ENCODE data around the gene ACTR1A.

The ACTR1A gene

DNA sequence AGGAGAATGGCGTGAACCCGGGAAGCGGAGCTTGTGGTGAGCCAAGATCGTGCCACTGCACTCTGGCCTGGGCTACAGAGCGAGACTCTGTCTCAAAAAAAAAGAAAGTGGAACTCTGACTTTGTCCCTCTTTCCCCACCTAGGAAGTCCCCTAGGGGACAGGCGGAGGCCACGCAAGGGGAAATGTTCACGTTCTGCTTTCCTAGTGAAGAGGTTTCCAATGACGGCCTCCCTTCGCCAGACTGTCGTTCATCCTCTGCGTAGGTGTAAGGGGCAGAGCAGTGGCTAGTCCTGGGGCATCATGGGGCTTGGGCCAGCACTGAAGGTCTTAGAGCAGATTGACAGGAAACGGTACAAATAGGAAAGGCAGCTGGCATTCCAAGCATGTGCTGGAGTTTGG, 31.8 kb upstream of the ACTR1A start:
- Histone ChIP-seq H3F3A (ENCODE audit: insufficient read depth, low read length) (no peaks in the 10 kb centered on the region), H3K9me3 (replicated peaks; ENCODE audit: insufficient read depth, low read length) (no peaks in the 10 kb centered on the region), H3K4me3 (ENCODE audit: low read length) (no peak overlapping the region), H2AFZ (ENCODE audit: low read length) (no peak overlapping the region), H3K4me2 (ENCODE audit: low read depth, low read length) (no peak overlapping the region), H3K79me2 (ENCODE audit: low read length) (no peaks in the 10 kb centered on the region), H3K36me3 (replicated peaks; ENCODE audit: insufficient read depth, low read length) (no peaks in the 10 kb centered on the region), H4K20me1 (ENCODE audit: insufficient read depth, low read length) (no peaks in the 10 kb centered on the region), H3K27ac (ENCODE audit: low read length) (no peak overlapping the region), H3K9ac (ENCODE audit: low read length) (no peak overlapping the region), H3K27me3 (replicated peaks; ENCODE audit: insufficient read depth, low read length) (no peaks in the 10 kb centered on the region), H3K9me2 (replicated peaks; ENCODE audit: insufficient read depth, low read length) (no peaks in the 10 kb centered on the region), H3K4me1 (ENCODE audit: low read length) (no peaks in the 10 kb centered on the region)
- DNase-seq = no peak
- no peak for TF ChIP-seq EZH2phosphoT487 (IDR thresholded peaks at IDR 0.05; ENCODE audit: low read length)
- TF ChIP-seq EZH2 (optimal IDR thresholded peaks at IDR 0.05; ENCODE audit: low read depth, low read length) = no peak
- no peak for TF ChIP-seq CTCF (IDR thresholded peaks at IDR 0.05; ENCODE audit: low read length)

DNA sequence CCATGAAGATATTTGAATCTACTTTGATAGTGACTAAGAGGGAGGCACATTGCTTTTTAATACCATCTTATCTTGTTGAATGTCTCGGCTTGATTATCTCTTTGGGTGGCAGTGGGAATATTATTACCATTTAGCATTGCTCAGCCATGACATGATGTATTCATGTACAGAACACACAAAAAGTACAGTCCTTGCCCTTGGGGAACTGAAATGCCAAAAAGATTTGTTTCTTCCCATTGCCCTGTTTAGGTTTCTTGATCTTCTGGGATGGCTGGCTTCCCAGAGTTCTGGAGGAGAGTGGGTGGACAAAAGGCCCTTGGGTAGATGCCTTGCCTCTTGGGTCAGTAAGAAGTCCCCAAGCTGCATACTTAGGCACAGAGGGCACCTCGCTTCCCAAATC, 25.0 kb upstream of the ACTR1A start:
- Histone ChIP-seq H3K36me3 (replicated peaks; ENCODE audit: insufficient read depth, low read length) (no peaks in the 10 kb centered on the region), H3K27ac (ENCODE audit: low read length) (no peak overlapping the region), H3K9me3 (replicated peaks; ENCODE audit: insufficient read depth, low read length) (no peaks in the 10 kb centered on the region), H3K4me2 (ENCODE audit: low read depth, low read length) (no peak overlapping the region), H3K9ac (ENCODE audit: low read length) (no peak overlapping the region), H3K79me2 (ENCODE audit: low read length) (no peaks in the 10 kb centered on the region), H3K4me1 (ENCODE audit: low read length) (no peaks in the 10 kb centered on the region), H3K27me3 (replicated peaks; ENCODE audit: insufficient read depth, low read length) (no peaks in the 10 kb centered on the region), H3K4me3 (ENCODE audit: low read length) (no peak overlapping the region), H2AFZ (ENCODE audit: low read length) (no peak overlapping the region), H3K9me2 (replicated peaks; ENCODE audit: insufficient read depth, low read length) (no peaks in the 10 kb centered on the region), H4K20me1 (ENCODE audit: insufficient read depth, low read length) (no peaks in the 10 kb centered on the region), H3F3A (ENCODE audit: insufficient read depth, low read length) (no peaks in the 10 kb centered on the region)
- TF ChIP-seq EZH2phosphoT487 (IDR thresholded peaks at IDR 0.05; ENCODE audit: low read length) = no peak
- no peak for TF ChIP-seq EZH2 (optimal IDR thresholded peaks at IDR 0.05; ENCODE audit: low read depth, low read length)
- no peak for TF ChIP-seq CTCF (IDR thresholded peaks at IDR 0.05; ENCODE audit: low read length)
- DNase-seq = no peak

DNA sequence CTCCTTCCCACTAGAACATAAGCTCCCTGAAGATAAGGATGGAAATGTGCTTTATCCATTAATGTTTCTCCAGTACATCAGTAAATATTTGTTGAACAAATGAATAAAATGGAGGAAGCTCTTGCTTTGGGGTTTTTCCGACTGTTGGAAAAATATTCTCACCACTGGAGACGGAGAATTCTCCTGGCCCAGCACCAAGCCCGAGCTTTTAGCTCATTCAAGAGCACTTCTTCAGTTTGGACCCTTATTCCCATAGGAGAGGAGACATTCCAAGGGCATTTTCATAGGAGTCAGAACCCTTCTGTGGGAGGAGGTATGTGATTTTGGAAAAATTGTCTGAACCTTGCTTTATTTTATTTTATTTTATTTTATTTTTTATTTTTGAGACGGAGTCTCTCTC, 22.2 kb upstream of the ACTR1A start:
- Histone ChIP-seq H3K9me2 (replicated peaks; ENCODE audit: insufficient read depth, low read length) (no peaks in the 10 kb centered on the region), H3K36me3 (replicated peaks; ENCODE audit: insufficient read depth, low read length) (no peaks in the 10 kb centered on the region), H3K79me2 (ENCODE audit: low read length) (0 out of 2 replicates have a peak, but pooled peaks cover 3% of the 10 kb centered on the region), H3K9me3 (replicated peaks; ENCODE audit: insufficient read depth, low read length) (no peaks in the 10 kb centered on the region), H3K27ac (ENCODE audit: low read length) (no peak overlapping the region), H2AFZ (ENCODE audit: low read length) (no peak overlapping the region), H3K4me2 (ENCODE audit: low read depth, low read length) (no peak overlapping the region), H3K27me3 (replicated peaks; ENCODE audit: insufficient read depth, low read length) (no peaks in the 10 kb centered on the region), H3K9ac (ENCODE audit: low read length) (no peak overlapping the region), H4K20me1 (ENCODE audit: insufficient read depth, low read length) (no peaks in the 10 kb centered on the region), H3F3A (ENCODE audit: insufficient read depth, low read length) (no peaks in the 10 kb centered on the region), H3K4me1 (ENCODE audit: low read length) (no peaks in the 10 kb centered on the region), H3K4me3 (ENCODE audit: low read length) (no peak overlapping the region)
- DNase-seq = no peak
- no peak for TF ChIP-seq EZH2 (optimal IDR thresholded peaks at IDR 0.05; ENCODE audit: low read depth, low read length)
- no peak for TF ChIP-seq EZH2phosphoT487 (IDR thresholded peaks at IDR 0.05; ENCODE audit: low read length)
- no peak for TF ChIP-seq CTCF (IDR thresholded peaks at IDR 0.05; ENCODE audit: low read length)

Data from MM.1S (cell line).